HepG2 (cell line): ENCODE results near the gene ZFP3. TPM values are rescaled to one million over a fixed set of nuclear protein-coding genes. Genes with fewer than 3 reads are reported as not detected.

Experiments
- CBX5 ChIP-seq: sonication (generic); formaldehyde crosslinking; IDR thresholded peaks from 2 replicates; pipeline ENCODE4 v1.4.0; 2020; ENCODE audit warnings: missing genetic modification reagents, borderline replicate concordance
- CEBPG ChIP-seq: IDR thresholded peaks from 2 replicates; pipeline ENCODE4 v1.6.1; 2016
- CENPX ChIP-seq: sonication (generic); formaldehyde crosslinking; IDR thresholded peaks from 2 replicates; pipeline ENCODE4 v1.9.0; 2021; ENCODE audit warnings: mild to moderate bottlenecking, missing genetic modification reagents, moderate library complexity
- ELF1 ChIP-seq: sonication (generic); formaldehyde crosslinking; IDR thresholded peaks from 2 replicates; pipeline ENCODE4 v1.4.0; 2020; ENCODE audit warnings: missing genetic modification reagents
- EP300 ChIP-seq, 3 experiments: sonication (generic) in 1 of 3; formaldehyde crosslinking in 1 of 3; IDR thresholded peaks; 2 replicates each; pipeline versions ENCODE4 v1.5.1 to v1.6.1; 2011 to 2020; ENCODE audit warnings: low read depth in 2 of 3, low read length in 2 of 3, borderline replicate concordance in 1 of 3, improper control_type of control experiment in 1 of 3, mild to moderate bottlenecking in 1 of 3, missing genetic modification reagents in 1 of 3, moderate library complexity in 1 of 3
- IRF1 ChIP-seq: sonication (generic); formaldehyde crosslinking; IDR thresholded peaks from 2 replicates; pipeline ENCODE4 v1.4.0; 2020; ENCODE audit warnings: low read depth, mild to moderate bottlenecking, missing genetic modification reagents
- KLF11 ChIP-seq: IDR thresholded peaks from 2 replicates; pipeline ENCODE4 v1.6.1; 2016; ENCODE audit warnings: missing compliant biosample characterization
- MAF1 ChIP-seq: sonication (generic); formaldehyde crosslinking; IDR thresholded peaks from 2 replicates; pipeline ENCODE4 v1.5.0; 2020; ENCODE audit warnings: missing genetic modification reagents, borderline replicate concordance
- NFKBIZ ChIP-seq: IDR thresholded peaks from 2 replicates; pipeline ENCODE4 v1.6.1; 2018; ENCODE audit warnings: missing genetic modification reagents, missing compliant biosample characterization
- PHF21A ChIP-seq: sonication (generic); formaldehyde crosslinking; IDR thresholded peaks from 2 replicates; pipeline ENCODE4 v1.5.0; 2020; ENCODE audit warnings: mild to moderate bottlenecking, missing genetic modification reagents
- RERE ChIP-seq: IDR thresholded peaks from 2 replicates; pipeline ENCODE4 v1.6.1; 2016; ENCODE audit warnings: low read depth, missing genetic modification reagents, missing compliant biosample characterization
- SOX6 ChIP-seq, 2 experiments: fragments of 450-650 bp in 1 of 2; sonication (generic) in 1 of 2; formaldehyde crosslinking in 1 of 2; IDR thresholded peaks; 2 replicates each; pipeline versions ENCODE4 v1.4.0 to v1.6.1; 2017 to 2020; ENCODE audit warnings: antibody characterized with exemption in 1 of 2, mild to moderate bottlenecking in 1 of 2, missing genetic modification reagents in 1 of 2
- SPEN ChIP-seq: sonication (generic); formaldehyde crosslinking; IDR thresholded peaks from 2 replicates; pipeline ENCODE4 v1.5.1; 2020; ENCODE audit warnings: low read depth, mild to moderate bottlenecking, missing genetic modification reagents
- SYNCRIP ChIP-seq: fragments of 200-400 bp; formaldehyde crosslinking; IDR thresholded peaks from 2 replicates; pipeline ENCODE4 v1.6.1; 2018; ENCODE audit warnings: mild to moderate bottlenecking, low read depth, low read length; ENCODE audit not compliant: insufficient read depth
- ZBTB20 ChIP-seq: sonication (generic); formaldehyde crosslinking; IDR thresholded peaks from 2 replicates; pipeline ENCODE4 v1.8.1; 2023; ENCODE audit warnings: missing genetic modification reagents, low read depth, mild to moderate bottlenecking, borderline replicate concordance
- ZNF281 ChIP-seq: sonication (generic); formaldehyde crosslinking; IDR thresholded peaks from 2 replicates; pipeline ENCODE4 v1.4.0; 2020; ENCODE audit warnings: missing genetic modification reagents, borderline replicate concordance
- ZNF543 ChIP-seq: sonication (generic); formaldehyde crosslinking; IDR thresholded peaks from 2 replicates; pipeline ENCODE4 v1.4.0; 2020; ENCODE audit warnings: mild to moderate bottlenecking, missing genetic modification reagents
- ZNF549 ChIP-seq: sonication (generic); formaldehyde crosslinking; IDR thresholded peaks from 2 replicates; pipeline ENCODE4 v1.5.0; 2020; ENCODE audit warnings: missing genetic modification reagents
- ZNF550 ChIP-seq: sonication (generic); formaldehyde crosslinking; IDR thresholded peaks from 2 replicates; pipeline ENCODE4 v1.4.0; 2020; ENCODE audit warnings: mild to moderate bottlenecking, missing genetic modification reagents, borderline replicate concordance
- ZNF724P ChIP-seq: sonication (generic); formaldehyde crosslinking; IDR thresholded peaks from 2 replicates; pipeline ENCODE4 v1.8.0; 2022; ENCODE audit warnings: missing genetic modification reagents, borderline replicate concordance
- ZNF75D ChIP-seq: sonication (generic); formaldehyde crosslinking; IDR thresholded peaks from 2 replicates; pipeline ENCODE4 v1.8.1; 2023; ENCODE audit warnings: missing genetic modification reagents, mild to moderate bottlenecking, borderline replicate concordance
- polyA plus RNA-seq, 8 experiments: library from polyadenylated mRNA; depleted of rRNA in 3 of 8; stranded (reverse) in 7 of 8; unstranded in 1 of 8; fragments of >200 nt; fragmentation: Illumina TruSeq in 4 of 8; extraction: Trizol in 4 of 8; gene quantifications; 2 replicates each; pipeline versions ENCODE4 v1.2.1 to v1.2.3, GENCODE V29; 2011 to 2016; ENCODE audit warnings: low read depth in 4 of 8, missing spikeins in 1 of 8, mixed read lengths in 1 of 8; ENCODE audit not compliant: insufficient read depth in 1 of 8
- total RNA-seq, 5 experiments: library from RNA; depleted of rRNA; stranded (reverse); fragments of >200 nt; fragmentation: Illumina TruSeq; extraction: Trizol; gene quantifications; 2 replicates each; pipeline ENCODE4 v1.2.3, GENCODE V29; 2016; ENCODE audit warnings: low read depth in 1 of 5

The ZFP3 gene
- total and polyA plus RNA-seq, 2 of the 13 experiments (the other 11 are each of a cell fraction or from before 2014, with no cell fraction given), result not detected

- TF ChIP-seq NFKBIZ (CRISPR knock-in tag) (no peak), ZNF550 (no peak), ZNF724P (no peak), KLF11 (CRISPR knock-in tag) (no peak), CENPX (CRISPR knock-in tag) (no peak), PHF21A (CRISPR knock-in tag) (no peak), ZNF543 (no peak), SYNCRIP (no peak), CEBPG (CRISPR knock-in tag) (no peak), EP300 (IDR thresholded peaks at IDR 0.05; ENCODE audit: low read depth in 2 of 2, low read length in 2 of 2) (no peak), EP300 (CRISPR knock-in tag; IDR thresholded peaks at IDR 0.05; ENCODE audit: borderline replicate concordance) (no peak), SPEN (CRISPR knock-in tag) (no peak), ELF1 (CRISPR knock-in tag) (no peak), ZNF281 (CRISPR knock-in tag) (no peak), ZNF549 (CRISPR knock-in tag) (no peak), CBX5 (CRISPR knock-in tag) (no peak), ZBTB20 (no peak), ZNF75D (CRISPR knock-in tag) (no peak), MAF1 (CRISPR knock-in tag) (no peak), RERE (no peak), SOX6 (IDR thresholded peaks at IDR 0.05) (no peak), SOX6 (CRISPR knock-in tag; IDR thresholded peaks at IDR 0.05) (no peak), IRF1 (no peak)
Measured at GRCh38 chr17:5031365-5032082, 46.7 kb upstream of the ZFP3 start (continued).
